GM21576 (cell line): ENCODE results near the gene PCA3.

Experiments used
- ATAC-seq: cut with Tn5 transposase; IDR thresholded peaks from one replicate; pipeline ENCODE4 v1.9.1; 2021; ENCODE audit warnings: mild to moderate bottlenecking, moderate library complexity; ENCODE audit not compliant: unreplicated experiment

Gene PCA3

DNA sequence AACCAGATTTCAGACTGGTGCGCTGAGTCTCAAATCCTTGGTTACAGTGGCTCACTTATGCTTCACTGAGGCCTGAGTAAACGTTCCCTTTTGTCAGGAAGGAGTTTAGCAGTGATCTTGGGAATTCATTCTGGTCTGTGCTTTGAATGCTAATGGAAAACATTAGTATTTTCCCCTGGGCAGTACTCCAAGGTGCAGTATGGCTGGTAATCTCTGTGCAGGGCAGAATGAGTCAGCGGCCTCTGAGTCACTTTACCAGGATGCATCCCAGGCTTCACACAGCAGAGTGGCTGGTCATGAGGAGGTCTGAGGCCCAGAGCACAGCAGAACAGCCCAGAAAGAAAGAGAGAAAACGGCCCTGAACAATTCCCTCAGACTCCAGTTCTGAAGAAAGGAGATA lies 54.0 kb downstream of the PCA3 start:
- ATAC-seq, result no peak

DNA sequence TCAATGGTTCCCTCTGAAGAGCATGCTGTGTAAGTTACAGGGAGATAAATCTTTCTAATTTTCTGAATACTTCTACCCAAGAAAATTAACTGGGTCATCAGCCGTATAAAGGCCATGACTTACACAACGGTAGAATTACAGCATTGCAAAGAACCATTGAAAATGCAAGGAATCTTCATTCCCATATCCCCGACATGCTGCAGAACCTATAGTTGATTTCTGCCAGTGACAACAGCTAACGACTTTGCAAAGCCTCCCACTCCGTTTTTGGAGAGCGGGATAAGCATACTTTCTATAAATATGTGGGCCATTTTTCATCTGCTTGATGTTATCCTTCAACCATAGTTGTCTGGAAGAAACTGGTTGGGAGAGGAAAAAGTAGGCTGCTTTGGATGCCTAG lies 56.2 kb downstream of the PCA3 start:
- ATAC-seq, result no peak

- ATAC-seq, result no peak
Observed at GRCh38 chr9:76827296-76828080, 63.2 kb downstream of the PCA3 start.

- no peak for ATAC-seq
Observed at GRCh38 chr9:76828447-76828846, 64.2 kb downstream of the PCA3 start.

DNA sequence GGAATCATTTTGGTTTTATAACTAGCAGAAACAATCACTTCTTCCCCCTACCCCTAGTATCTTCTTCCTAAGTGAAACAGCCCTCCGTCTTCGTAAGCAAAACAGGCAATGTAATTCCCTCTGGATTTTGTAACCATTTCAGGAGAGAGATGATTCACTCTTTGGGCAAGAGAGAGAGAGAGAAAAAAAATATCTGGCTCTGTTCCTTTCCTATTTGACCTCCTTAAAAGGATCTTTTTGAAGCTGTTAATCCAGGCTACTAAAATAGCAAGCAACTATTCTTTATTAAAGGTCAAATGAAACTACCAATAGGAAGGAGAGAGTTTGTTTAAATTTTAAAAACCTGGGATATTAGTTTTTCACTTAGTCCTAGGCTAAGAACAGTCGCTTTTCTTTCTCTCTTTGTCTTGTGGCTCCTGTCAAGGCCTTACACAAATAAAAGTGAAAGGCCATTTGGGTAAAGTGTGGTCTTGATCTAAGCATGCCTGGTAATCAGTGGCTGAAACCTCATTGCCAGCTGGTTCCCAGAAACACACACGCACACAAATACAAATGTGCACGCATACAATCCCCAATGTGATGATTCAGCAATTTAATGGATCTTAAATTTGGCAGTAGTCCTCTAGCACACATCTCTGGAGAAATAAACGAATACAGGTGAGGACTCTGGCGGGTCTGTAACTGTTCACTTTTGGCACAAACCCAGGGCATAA lies 71.5 kb downstream of the PCA3 start:
- ATAC-seq, result no peak
